Measurements from ENCODE around the gene LPO. TPM values are rescaled to one million over a fixed set of nuclear protein-coding genes. Genes with fewer than 3 reads are reported as not detected.

Gene LPO
- total and polyA plus RNA-seq, 2 donors from 2014 or later: not detected

- intact Hi-C loops (cut with DNase I): no loop called here
- H3K9ac ChIP-seq (ENCODE audit: low read length in 3 of 3): no peak within 1 kb of the TSS
- TF ChIP-seq, protein P1, sequence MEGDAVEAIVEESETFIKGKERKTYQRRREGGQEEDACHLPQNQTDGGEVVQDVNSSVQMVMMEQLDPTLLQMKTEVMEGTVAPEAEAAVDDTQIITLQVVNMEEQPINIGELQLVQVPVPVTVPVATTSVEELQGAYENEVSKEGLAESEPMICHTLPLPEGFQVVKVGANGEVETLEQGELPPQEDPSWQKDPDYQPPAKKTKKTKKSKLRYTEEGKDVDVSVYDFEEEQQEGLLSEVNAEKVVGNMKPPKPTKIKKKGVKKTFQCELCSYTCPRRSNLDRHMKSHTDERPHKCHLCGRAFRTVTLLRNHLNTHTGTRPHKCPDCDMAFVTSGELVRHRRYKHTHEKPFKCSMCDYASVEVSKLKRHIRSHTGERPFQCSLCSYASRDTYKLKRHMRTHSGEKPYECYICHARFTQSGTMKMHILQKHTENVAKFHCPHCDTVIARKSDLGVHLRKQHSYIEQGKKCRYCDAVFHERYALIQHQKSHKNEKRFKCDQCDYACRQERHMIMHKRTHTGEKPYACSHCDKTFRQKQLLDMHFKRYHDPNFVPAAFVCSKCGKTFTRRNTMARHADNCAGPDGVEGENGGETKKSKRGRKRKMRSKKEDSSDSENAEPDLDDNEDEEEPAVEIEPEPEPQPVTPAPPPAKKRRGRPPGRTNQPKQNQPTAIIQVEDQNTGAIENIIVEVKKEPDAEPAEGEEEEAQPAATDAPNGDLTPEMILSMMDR (IDR thresholded peaks at IDR 0.05; ENCODE audit: borderline replicate concordance, extremely low read depth, insufficient read depth): no peak
- DNase-seq (no peak), FAIRE-seq (no peak)
- H3K9me3 ChIP-seq (ENCODE audit: control insufficient read depth in 2 of 3, insufficient read depth in 1 of 3, low read length in 3 of 3): no peaks in the 10 kb centered on the region
- H3K27me3 ChIP-seq (ENCODE audit: control insufficient read depth, insufficient read depth, low read length): no peaks in the 10 kb centered on the region
- no peak within 1 kb of the TSS for H3K4me3 ChIP-seq (ENCODE audit: low read length in 3 of 3)
- no peaks in the 10 kb centered on the region for H3K36me3 ChIP-seq (ENCODE audit: control insufficient read depth in 2 of 3, insufficient read depth in 3 of 3, low read length in 3 of 3)
- H3K27ac ChIP-seq (ENCODE audit: low read depth in 2 of 2, low read length in 2 of 2): no peak within 1 kb of the TSS
- no peaks in the 10 kb centered on the region for H3K4me1 ChIP-seq (ENCODE audit: control insufficient read depth in 2 of 3, insufficient read depth in 2 of 3, low read depth in 1 of 3, low read length in 3 of 3)
Measured at GRCh38 chr17:58192612-58193011, 45.8 kb upstream of the LPO start, which contains the start of gene EPX. EPX (plus strand) TSS chr17:58192726; CDS start chr17:58192847, 121 bp downstream.

- H3K36me3 ChIP-seq (ENCODE audit: control insufficient read depth in 2 of 3, insufficient read depth in 3 of 3, low read length in 3 of 3): no peaks in the 10 kb centered on the region
- FAIRE-seq (no peak), DNase-seq (no peak)
- peaks cover 2% of the 10 kb centered on the region for H3K27me3 ChIP-seq (ENCODE audit: control insufficient read depth, insufficient read depth, low read length)
- H3K9ac ChIP-seq (ENCODE audit: low read length in 3 of 3): no peak overlapping the region
- no peak overlapping the region for H3K27ac ChIP-seq (ENCODE audit: low read depth in 2 of 2, low read length in 2 of 2)
- no peak overlapping the region for H3K4me3 ChIP-seq (ENCODE audit: low read length in 3 of 3)
- TF ChIP-seq, protein P1 (IDR thresholded peaks at IDR 0.05; ENCODE audit: borderline replicate concordance, extremely low read depth, insufficient read depth): no peak
- H3K4me1 ChIP-seq (ENCODE audit: control insufficient read depth in 2 of 3, insufficient read depth in 2 of 3, low read depth in 1 of 3, low read length in 3 of 3): no peaks in the 10 kb centered on the region
- intact Hi-C loops (cut with DNase I): no loop called here
- no peaks in the 10 kb centered on the region for H3K9me3 ChIP-seq (ENCODE audit: control insufficient read depth in 2 of 3, insufficient read depth in 1 of 3, low read length in 3 of 3)
Measured at GRCh38 chr17:58193641-58194255, 44.6 kb upstream of the LPO start.

DNA sequence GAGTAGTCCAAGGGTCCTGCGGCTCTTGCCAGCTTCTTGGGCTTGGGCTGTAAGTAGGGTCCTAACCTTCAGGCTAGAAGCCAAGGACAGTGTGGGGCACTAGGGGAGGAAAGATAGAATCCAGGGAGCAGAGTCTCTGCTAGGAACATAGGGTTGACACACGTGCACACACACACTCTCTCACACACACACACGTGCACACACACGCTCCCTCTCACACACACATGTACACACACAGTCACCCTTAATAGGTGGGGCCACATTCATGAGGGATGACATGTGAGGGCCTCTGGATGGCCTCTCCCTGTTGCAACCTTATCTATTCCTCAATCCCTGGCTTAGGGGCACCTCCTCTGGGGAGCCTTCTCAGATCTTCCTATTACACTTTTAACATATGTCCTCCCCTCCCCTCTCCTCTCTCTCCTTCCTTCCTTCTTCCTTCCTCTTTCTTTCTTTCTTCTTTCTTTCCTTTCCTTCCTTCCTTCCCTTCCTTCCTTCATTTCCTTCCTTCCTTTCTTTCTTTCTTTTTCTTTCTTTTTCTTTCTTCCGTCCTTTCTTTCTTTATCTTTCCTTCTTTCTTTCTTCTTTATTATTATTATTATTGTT is 42.8 kb upstream of the LPO start:
- Histone ChIP-seq H3K4me3 (ENCODE audit: low read length in 3 of 3) (no peak overlapping the region), H3K36me3 (ENCODE audit: control insufficient read depth in 2 of 3, insufficient read depth in 3 of 3, low read length in 3 of 3) (no peaks in the 10 kb centered on the region), H3K9ac (ENCODE audit: low read length in 3 of 3) (no peak overlapping the region), H3K9me3 (ENCODE audit: control insufficient read depth in 2 of 3, insufficient read depth in 1 of 3, low read length in 3 of 3) (no peaks in the 10 kb centered on the region), H3K4me1 (ENCODE audit: control insufficient read depth in 2 of 3, insufficient read depth in 2 of 3, low read depth in 1 of 3, low read length in 3 of 3) (no peaks in the 10 kb centered on the region), H3K27ac (ENCODE audit: low read depth in 2 of 2, low read length in 2 of 2) (no peak overlapping the region), H3K27me3 (ENCODE audit: control insufficient read depth, insufficient read depth, low read length) (peaks cover 2% of the 10 kb centered on the region)
- intact Hi-C loops (cut with DNase I): no loop called here
- FAIRE-seq (no peak), DNase-seq (no peak)
- TF ChIP-seq, protein P1 (IDR thresholded peaks at IDR 0.05; ENCODE audit: borderline replicate concordance, extremely low read depth, insufficient read depth): no peak

All from kidney (tissue), 14 donors.